CD14-positive monocyte (primary cell): Measurements from ENCODE around the gene ADAD1. TPM values are rescaled to one million over a fixed set of nuclear protein-coding genes. Genes with fewer than 3 reads are reported as not detected.

Experiments used
- DNase-seq, 3 donors: peaks; one replicate each; pipeline ENCODE4 v3.0.0-alpha.2; 2011 to 2022
- H2AFZ ChIP-seq: 2 replicates; pipeline ENCODE4 v1.6.0; 2012; ENCODE audit warnings: mild to moderate bottlenecking, low read depth, low read length, inconsistent platforms; ENCODE audit not compliant: insufficient read depth, poor library complexity, severe bottlenecking
- H3K27ac ChIP-seq, 2 donors: 1 replicate in 1 of 2; 2 replicates in 1 of 2; pipeline ENCODE4 v1.5.1; 2012 to 2013; ENCODE audit warnings: low read length in 2 of 2, control low read depth in 1 of 2, inconsistent platforms in 1 of 2, low read depth in 1 of 2, mild to moderate bottlenecking in 1 of 2
- H3K27me3 ChIP-seq, 2 donors: one replicate each; pipeline versions ENCODE4 v1.6.0 to v1.6.1; 2011 to 2013; ENCODE audit warnings: low read length in 2 of 2; ENCODE audit not compliant: control insufficient read depth in 2 of 2, insufficient read depth in 2 of 2
- H3K36me3 ChIP-seq, 2 donors: replicated peaks in 1 of 2; 1 replicate in 1 of 2; 2 replicates in 1 of 2; pipeline versions ENCODE4 v1.5.1 to v1.6.1; 2012 to 2013; ENCODE audit warnings: low read length in 2 of 2, control low read depth in 1 of 2, inconsistent platforms in 1 of 2, mild to moderate bottlenecking in 1 of 2; ENCODE audit not compliant: insufficient read depth in 2 of 2, control insufficient read depth in 1 of 2
- H3K4me1 ChIP-seq, 2 donors: 1 replicate in 1 of 2; 2 replicates in 1 of 2; pipeline versions ENCODE4 v1.5.1 to v1.6.1; 2012 to 2013; ENCODE audit warnings: low read length in 2 of 2, control low read depth in 1 of 2, inconsistent platforms in 1 of 2, mild to moderate bottlenecking in 1 of 2, moderate library complexity in 1 of 2; ENCODE audit not compliant: insufficient read depth in 2 of 2, control insufficient read depth in 1 of 2
- H3K4me2 ChIP-seq: replicated peaks from 2 replicates; pipeline ENCODE3; 2012; ENCODE audit warnings: low read length, moderate library complexity, mild to moderate bottlenecking; ENCODE audit not compliant: poor library complexity, severe bottlenecking; ENCODE audit errors: extremely low read depth
- H3K4me3 ChIP-seq, 3 experiments: fragments of 200-600 bp in 1 of 3; sonication (generic) in 1 of 3; replicated peaks in 1 of 3; 1 replicate in 2 of 3; 2 replicates in 1 of 3; pipeline ENCODE4 v1.5.1; 2011 to 2013; ENCODE audit warnings: low read length in 3 of 3, mild to moderate bottlenecking in 3 of 3, control low read depth in 2 of 3, low read depth in 2 of 3, inconsistent platforms in 1 of 3, moderate library complexity in 1 of 3
- H3K79me2 ChIP-seq: 2 replicates; pipeline ENCODE4 v1.6.0; 2012; ENCODE audit warnings: mild to moderate bottlenecking, control low read depth, inconsistent platforms, low read length, moderate library complexity; ENCODE audit not compliant: insufficient read depth
- H3K9ac ChIP-seq: 2 replicates; pipeline ENCODE4 v1.6.0; 2017; ENCODE audit warnings: low read length, mild to moderate bottlenecking; ENCODE audit not compliant: insufficient read depth, poor library complexity, severe bottlenecking
- H3K9me3 ChIP-seq, 2 donors: replicated peaks in 1 of 2; 1 replicate in 1 of 2; 2 replicates in 1 of 2; pipeline versions ENCODE4 v1.5.1 to v1.6.1; 2012 to 2013; ENCODE audit warnings: low read length in 2 of 2, control low read depth in 1 of 2; ENCODE audit not compliant: control insufficient read depth in 1 of 2, insufficient read depth in 1 of 2
- H4K20me1 ChIP-seq: 2 replicates; pipeline ENCODE4 v1.6.0; 2012; ENCODE audit warnings: mild to moderate bottlenecking, low read length, control low read depth, moderate library complexity; ENCODE audit not compliant: insufficient read depth
- H3K27ac Mint-ChIP-seq, 7 donors: one replicate each; pipeline ENCODE4 v1.8.0; 2020; ENCODE audit warnings: mild to moderate bottlenecking in 7 of 7, mixed read lengths in 7 of 7, moderate library complexity in 6 of 7, inconsistent platforms in 2 of 7
- H3K27me3 Mint-ChIP-seq, 3 donors: one replicate each; pipeline ENCODE4 v1.8.0; 2021 to 2022; ENCODE audit warnings: low read depth in 3 of 3, mild to moderate bottlenecking in 3 of 3, mixed read lengths in 3 of 3, moderate library complexity in 3 of 3, inconsistent platforms in 1 of 3
- H3K36me3 Mint-ChIP-seq, 2 donors: one replicate each; pipeline ENCODE4 v1.8.0; 2020; ENCODE audit warnings: mixed read lengths in 2 of 2, inconsistent platforms in 1 of 2, mild to moderate bottlenecking in 1 of 2
- H3K4me1 Mint-ChIP-seq: one replicate; pipeline ENCODE4 v1.8.0; 2020; ENCODE audit warnings: mild to moderate bottlenecking, mixed read lengths
- H3K4me3 Mint-ChIP-seq, 2 donors: one replicate each; pipeline ENCODE4 v1.8.0; 2020; ENCODE audit warnings: mild to moderate bottlenecking in 2 of 2, mixed read lengths in 2 of 2, moderate library complexity in 1 of 2
- H3K9me3 Mint-ChIP-seq, 7 donors: one replicate each; pipeline ENCODE4 v1.8.0; 2020 to 2022; ENCODE audit warnings: mixed read lengths in 7 of 7, mild to moderate bottlenecking in 6 of 7, moderate library complexity in 6 of 7, inconsistent platforms in 2 of 7
- CTCF ChIP-seq: fragments of 200-600 bp; IDR thresholded peaks from one replicate; pipeline ENCODE4 v1.8.0; 2022; ENCODE audit warnings: antibody characterized with exemption, mild to moderate bottlenecking
- WGBS: methylation state at CpG from one replicate; pipeline ENCODE4 v1.1.5; 2013; ENCODE audit warnings: missing lambda C conversion rate; ENCODE audit not compliant: insufficient coverage; 5-methylcytosine and 5-hydroxymethylcytosine counted together
- intact Hi-C, 2 donors: fragments of 100-400 bp; cut with micrococcal nuclease; formaldehyde crosslinking; loops; one replicate each; pipeline versions ENCODE4 v1.15.0 to v1.15.1; 2023
- polyA plus RNA-seq, 3 donors: library from polyadenylated mRNA; depleted of rRNA in 1 of 3; unstranded in 2 of 3; stranded (reverse) in 1 of 3; fragments of 300-500 nt in 2 of 3; fragments of >200 nt in 1 of 3; fragmentation: Illumina TruSeq in 2 of 3; gene quantifications; 1 replicate in 2 of 3; 2 replicates in 1 of 3; pipeline ENCODE4 v1.2.3, GENCODE V29; 2012 to 2021

The ADAD1 gene
- polyA plus RNA-seq, 3 donors: not detected

- Histone ChIP-seq H3K4me1 (no peaks in the 10 kb centered on the region), H3K79me2 (no peaks in the 10 kb centered on the region), H3K27ac (no peak overlapping the region), H4K20me1 (no peaks in the 10 kb centered on the region), H3K36me3 (peaks cover 73 to 79% of the 10 kb centered on the region in 2 donors), H3K4me2 (no peak overlapping the region), H3K9ac (no peak overlapping the region), H3K27me3 (no peaks in the 10 kb centered on the region), H3K9me3 (no peaks in the 10 kb centered on the region), H3K4me3 (no peak overlapping the region), H2AFZ (no peak overlapping the region)
- no peak for TF ChIP-seq CTCF
- no peak overlapping the region for H3K27ac Mint-ChIP-seq
- peaks cover 61 to 69% of the 10 kb centered on the region in 2 donors for H3K36me3 Mint-ChIP-seq
- no peak overlapping the region for H3K4me3 Mint-ChIP-seq
- no peaks in the 10 kb centered on the region for H3K9me3 Mint-ChIP-seq
- no CpG with 5 or more reads among the region's 4 CpGs for WGBS
- intact Hi-C loops: no loop called here
- no peaks in the 10 kb centered on the region for H3K4me1 Mint-ChIP-seq
- no peaks in the 10 kb centered on the region for H3K27me3 Mint-ChIP-seq
- no peak for DNase-seq
These were observed 47.6 kb upstream of the ADAD1 start for GRCh38 chr4:122331195-122331594.

- Mint-ChIP-seq H3K9me3 (no peaks in the 10 kb centered on the region), H3K27ac (no peak overlapping the region), H3K4me3 (no peak overlapping the region), H3K36me3 (peaks cover 63 to 65% of the 10 kb centered on the region in 2 donors), H3K27me3 (no peaks in the 10 kb centered on the region), H3K4me1 (no peaks in the 10 kb centered on the region)
- no peak overlapping the region for H3K9ac ChIP-seq
- no peak overlapping the region for H3K4me2 ChIP-seq
- no peaks in the 10 kb centered on the region for H3K27me3 ChIP-seq
- no peak overlapping the region for H3K4me3 ChIP-seq
- no peaks in the 10 kb centered on the region for H3K79me2 ChIP-seq
- DNase-seq: no peak
- H3K4me1 ChIP-seq: no peaks in the 10 kb centered on the region
- no peak overlapping the region for H3K27ac ChIP-seq
- no peaks in the 10 kb centered on the region for H4K20me1 ChIP-seq
- peaks cover 69 to 81% of the 10 kb centered on the region in 2 donors for H3K36me3 ChIP-seq
- H2AFZ ChIP-seq: no peak overlapping the region
- intact Hi-C loops: no loop called here
- H3K9me3 ChIP-seq: no peaks in the 10 kb centered on the region
- TF ChIP-seq CTCF: no peak
These were observed 44.0 kb upstream of the ADAD1 start for GRCh38 chr4:122334828-122335227.
